Omental fat pad (tissue), 4 donors: ENCODE data around the gene GYG1. TPM values are rescaled to one million over a fixed set of nuclear protein-coding genes. Genes with fewer than 3 reads are reported as not detected.

ENCODE experiments used
- ATAC-seq: fragments of 150-250 bp; one replicate; pipeline ENCODE4 v1.9.1; 2016; ENCODE audit warnings: mild to moderate bottlenecking, moderate library complexity; ENCODE audit not compliant: low FRiP score
- DNase-seq: peaks from one replicate; pipeline ENCODE4 v3.0.0-alpha.2; 2019; ENCODE audit warnings: low spot score
- total RNA-seq, 4 donors: library from RNA; depleted of rRNA; stranded (reverse); fragments of >200 nt; gene quantifications; one replicate each; pipeline ENCODE4 v1.1.0, GENCODE V29; 2016
- TF ChIP-seq, protein P1 (sequence below), 3 donors: fragments of 450-650 bp; IDR thresholded peaks; one replicate each; pipeline ENCODE4 v1.5.1; 2016 to 2017; ENCODE audit warnings: antibody characterized with exemption in 3 of 3, mild to moderate bottlenecking in 3 of 3, moderate library complexity in 2 of 3

Gene GYG1
- total RNA-seq, 4 donors from 2014 or later = 23.2 to 40.8 (median 30.4) TPM

DNA sequence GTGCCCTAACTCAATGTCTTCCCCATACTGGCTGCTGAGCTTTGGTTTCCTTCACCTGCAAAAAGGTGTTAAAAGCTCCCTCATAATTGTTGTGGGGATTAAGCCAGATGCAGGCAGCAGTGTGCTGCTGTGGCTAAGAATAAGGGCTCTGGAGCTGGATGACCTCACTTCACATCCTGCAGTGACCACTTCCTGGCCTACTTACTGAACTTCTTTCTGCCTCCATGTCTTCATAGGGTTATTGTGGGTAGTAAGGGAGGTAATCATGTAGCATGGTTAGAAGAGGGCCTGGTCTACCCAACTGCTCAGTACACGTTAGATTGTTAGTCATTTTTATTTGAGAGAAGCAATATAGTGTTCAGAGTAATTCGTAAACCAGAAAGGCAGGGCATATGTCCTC lies 18.4 kb downstream of the GYG1 start:
- TF ChIP-seq, protein P1, sequence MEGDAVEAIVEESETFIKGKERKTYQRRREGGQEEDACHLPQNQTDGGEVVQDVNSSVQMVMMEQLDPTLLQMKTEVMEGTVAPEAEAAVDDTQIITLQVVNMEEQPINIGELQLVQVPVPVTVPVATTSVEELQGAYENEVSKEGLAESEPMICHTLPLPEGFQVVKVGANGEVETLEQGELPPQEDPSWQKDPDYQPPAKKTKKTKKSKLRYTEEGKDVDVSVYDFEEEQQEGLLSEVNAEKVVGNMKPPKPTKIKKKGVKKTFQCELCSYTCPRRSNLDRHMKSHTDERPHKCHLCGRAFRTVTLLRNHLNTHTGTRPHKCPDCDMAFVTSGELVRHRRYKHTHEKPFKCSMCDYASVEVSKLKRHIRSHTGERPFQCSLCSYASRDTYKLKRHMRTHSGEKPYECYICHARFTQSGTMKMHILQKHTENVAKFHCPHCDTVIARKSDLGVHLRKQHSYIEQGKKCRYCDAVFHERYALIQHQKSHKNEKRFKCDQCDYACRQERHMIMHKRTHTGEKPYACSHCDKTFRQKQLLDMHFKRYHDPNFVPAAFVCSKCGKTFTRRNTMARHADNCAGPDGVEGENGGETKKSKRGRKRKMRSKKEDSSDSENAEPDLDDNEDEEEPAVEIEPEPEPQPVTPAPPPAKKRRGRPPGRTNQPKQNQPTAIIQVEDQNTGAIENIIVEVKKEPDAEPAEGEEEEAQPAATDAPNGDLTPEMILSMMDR (IDR thresholded peaks at IDR 0.05) = no peak
- DNase-seq = no peak
- ATAC-seq = no peak

DNA sequence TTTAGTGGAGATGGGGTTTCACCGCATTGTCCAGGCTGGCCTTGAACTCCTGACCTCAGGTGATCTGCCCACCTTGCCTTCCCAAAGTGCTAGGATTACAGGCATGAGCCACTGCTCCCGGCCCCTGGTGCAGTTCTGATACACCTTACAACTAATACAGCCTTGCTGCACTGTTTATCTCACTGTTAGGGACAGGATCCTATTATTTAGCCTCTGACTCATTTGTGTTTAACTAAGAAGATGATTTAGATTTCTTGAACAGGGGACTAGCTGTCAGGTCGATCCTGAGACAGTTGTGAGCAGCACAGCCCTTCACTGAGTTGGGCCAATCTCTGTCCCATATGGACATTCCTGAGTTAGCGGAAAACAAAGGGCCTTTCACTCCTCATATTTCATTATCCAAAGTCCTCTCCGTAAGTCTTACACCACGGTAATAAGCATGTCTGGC lies 19.2 kb downstream of the GYG1 start:
- DNase-seq = no peak

DNA sequence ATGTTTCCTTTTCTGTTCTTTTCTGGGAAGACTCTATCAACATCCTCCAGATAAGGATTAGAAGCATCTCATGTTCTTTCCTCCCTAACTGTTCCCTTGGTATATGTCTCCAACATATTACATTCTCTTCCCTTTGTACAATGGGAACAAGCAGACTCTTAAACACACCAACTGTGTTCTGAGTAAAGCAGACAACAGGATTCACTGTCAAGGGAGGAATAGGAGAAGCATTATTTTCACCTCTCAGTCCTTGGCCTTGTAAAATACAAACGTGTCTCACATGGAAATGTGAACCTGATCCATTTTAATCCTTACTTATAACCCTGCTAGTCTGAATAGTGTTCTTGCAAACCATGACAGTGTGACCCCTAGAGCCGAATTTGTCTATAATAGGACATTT lies 19.6 kb downstream of the GYG1 start:
- no peak for ATAC-seq

More for the DNA sequence above, 19.2 kb downstream of the GYG1 start:
- TF ChIP-seq, protein P1 (IDR thresholded peaks at IDR 0.05) = no peak
- ATAC-seq = no peak

DNA sequence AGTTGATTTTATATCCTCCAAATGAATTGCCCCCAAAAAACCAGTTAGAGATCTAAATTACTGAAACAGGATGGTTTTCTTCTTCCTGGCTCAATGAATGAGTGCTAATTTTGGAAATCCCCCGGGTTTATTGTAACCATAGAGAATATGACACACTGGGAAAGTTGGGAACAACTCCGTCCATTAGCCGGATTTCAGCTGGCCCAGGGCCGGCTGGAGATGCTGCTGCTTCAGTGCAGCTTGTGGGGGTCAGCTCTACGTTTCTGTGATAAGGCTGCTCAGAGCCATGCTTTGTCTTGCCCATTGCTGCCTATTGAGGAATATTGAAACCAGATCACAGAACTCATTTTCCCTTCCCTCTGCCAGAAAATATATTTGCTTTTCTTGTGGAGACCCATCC lies 20.3 kb downstream of the GYG1 start:
- DNase-seq (no peak), ATAC-seq (no peak)
- TF ChIP-seq, protein P1 (IDR thresholded peaks at IDR 0.05) = no peak

More for the DNA sequence above, 19.6 kb downstream of the GYG1 start:
- no peak for DNase-seq
- TF ChIP-seq, protein P1 (IDR thresholded peaks at IDR 0.05) = no peak

DNA sequence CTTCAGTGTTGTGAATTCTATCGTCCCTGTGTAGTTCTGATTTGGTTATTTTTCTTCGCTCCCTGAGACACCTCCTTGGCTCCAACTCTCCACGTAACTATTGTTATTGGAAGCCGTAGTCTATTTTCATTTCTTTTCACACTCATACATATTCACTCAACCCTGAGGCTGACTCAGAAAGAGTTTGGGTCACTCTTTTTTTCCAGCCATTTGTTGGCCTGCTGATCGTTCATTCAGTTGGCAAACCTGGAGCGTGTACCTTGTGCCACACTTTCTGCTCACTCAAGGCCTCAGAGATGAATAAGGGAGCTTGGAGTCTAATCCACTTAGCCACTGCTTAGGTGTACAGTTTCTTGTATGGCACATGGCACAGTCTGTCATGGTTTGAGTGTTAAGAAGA lies 22.4 kb downstream of the GYG1 start:
- TF ChIP-seq, protein P1 (IDR thresholded peaks at IDR 0.05) = no peak
- DNase-seq = no peak
- no peak for ATAC-seq

DNA sequence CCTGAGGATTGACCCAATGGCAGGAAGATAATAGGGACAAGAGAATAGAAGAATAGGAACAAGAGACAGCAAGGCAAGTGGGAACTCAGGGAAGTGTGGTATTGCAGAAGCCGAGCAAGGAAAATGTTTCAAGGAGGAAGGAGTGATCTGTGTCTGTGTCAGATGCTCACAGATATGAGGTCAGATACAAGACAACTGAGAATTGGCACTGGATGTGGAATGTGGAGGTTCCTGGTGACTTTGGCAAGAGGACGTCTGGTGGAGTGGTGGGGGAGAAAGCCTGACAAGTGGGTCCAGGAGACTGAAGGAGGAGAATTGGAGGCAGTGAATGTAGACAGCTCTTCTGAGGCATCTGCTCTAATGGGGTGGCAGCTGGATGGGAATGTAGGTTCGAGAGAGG lies 24.1 kb downstream of the GYG1 start:
- TF ChIP-seq, protein P1 (IDR thresholded peaks at IDR 0.05) = no peak
- DNase-seq = no peak
- no peak for ATAC-seq

DNA sequence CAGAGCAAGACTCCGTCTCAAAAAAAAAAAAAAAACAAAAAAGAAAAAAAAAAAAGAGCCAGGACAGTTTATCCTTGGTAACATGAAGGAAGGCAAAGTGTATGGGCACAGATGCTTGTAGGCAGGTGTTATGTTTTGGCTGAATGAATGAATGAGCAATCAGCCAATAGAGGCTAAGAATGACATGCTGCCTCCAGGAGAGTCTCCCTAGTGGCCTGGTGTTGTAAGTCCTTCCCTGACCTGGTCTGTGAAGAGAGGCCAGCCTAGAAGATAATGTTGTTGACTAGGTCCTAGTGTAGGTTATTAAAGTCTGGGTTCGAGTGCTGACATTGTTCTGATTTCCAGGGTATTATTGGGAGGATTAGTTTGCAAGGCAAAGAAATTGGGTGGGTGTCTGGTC lies 24.9 kb downstream of the GYG1 start:
- no peak for DNase-seq
- TF ChIP-seq, protein P1 (IDR thresholded peaks at IDR 0.05) = no peak
- no peak for ATAC-seq
